Cerebellar cortex (tissue), 1 donor: Measurements from ENCODE around the gene NEDD4L.

Experiments
- DNase-seq: peaks from one replicate; pipeline ENCODE4 v3.0.0-alpha.2; 2015; ENCODE audit warnings: low spot score

The NEDD4L gene

DNA sequence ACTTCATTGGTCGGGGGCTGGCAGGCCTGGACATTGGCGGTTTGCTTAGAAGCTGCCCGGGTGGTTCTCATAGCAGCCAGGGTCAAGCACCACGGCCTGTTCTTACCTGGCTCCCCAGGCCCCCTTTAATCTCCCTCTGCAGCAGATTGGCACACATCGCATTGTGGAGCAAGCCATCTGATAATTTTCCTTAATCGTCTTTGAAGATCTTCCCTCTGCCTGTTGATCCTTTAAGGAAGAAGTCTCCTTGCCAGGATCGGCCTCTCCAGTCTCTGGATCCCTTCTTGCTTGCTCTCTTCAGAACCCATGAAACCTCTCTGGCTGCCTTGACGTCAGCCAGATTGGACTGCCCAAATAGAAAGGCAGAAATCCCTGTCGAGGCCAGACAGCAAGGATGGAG, 75.8 kb downstream of the NEDD4L start:
- DNase-seq: no peak

DNA sequence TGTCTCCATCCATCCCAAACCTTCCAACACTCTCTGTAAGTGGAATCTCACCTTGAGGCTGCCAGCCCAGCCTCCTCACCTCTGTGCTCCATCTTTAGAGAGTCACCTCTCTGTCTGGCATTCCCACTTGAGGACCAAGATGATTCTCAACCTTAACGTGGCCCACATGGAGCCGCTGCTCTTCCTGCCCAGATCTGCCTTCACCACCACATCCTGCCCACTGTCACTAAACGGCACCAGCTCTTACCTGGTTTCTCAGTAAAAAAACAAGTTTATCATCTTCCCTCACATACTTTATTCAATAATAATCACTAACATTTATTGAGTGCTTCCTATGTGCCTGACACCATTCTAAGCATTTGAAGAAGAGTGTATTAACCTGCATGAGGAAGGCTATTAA, 80.4 kb downstream of the NEDD4L start:
- DNase-seq: no peak

DNA sequence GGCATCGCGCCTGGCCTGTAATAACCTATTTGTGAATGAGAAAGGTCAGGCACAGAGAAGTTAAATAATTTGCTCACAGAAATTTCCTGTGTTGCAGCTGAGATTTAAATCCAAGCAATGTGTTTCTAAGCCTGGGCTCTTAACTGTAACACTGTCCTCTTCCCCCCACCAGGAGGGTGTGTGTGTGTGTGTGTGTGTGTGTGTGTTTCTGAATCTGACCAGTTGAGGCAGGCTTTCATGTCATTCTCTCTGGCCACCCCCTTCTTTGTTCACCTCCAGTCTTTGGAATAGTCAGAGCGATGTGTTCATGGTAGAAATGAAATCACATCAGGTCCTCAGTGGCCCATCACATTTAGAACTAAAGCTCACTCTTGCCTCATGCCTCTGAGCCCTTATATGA, 81.2 kb downstream of the NEDD4L start:
- DNase-seq: no peak

DNA sequence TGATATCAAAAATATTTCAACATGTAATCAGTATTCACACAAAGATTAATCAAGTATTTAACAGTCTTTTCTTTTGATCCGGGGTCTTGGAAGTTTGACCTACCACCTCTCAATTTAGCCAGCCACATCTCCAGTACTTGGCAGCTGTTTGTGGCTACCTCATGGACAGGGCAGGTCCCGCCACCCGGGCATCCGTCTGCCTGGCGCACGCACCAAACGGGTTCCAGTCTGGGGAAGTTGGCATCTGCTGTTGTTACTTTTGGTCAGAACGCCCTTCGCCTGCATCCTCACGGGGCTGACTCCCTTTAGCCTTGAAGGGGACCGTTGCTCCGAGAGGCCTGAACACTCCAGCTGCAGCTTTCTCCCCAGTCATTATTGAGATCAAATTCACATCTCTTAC, 81.7 kb downstream of the NEDD4L start:
- DNase-seq: no peak

DNA sequence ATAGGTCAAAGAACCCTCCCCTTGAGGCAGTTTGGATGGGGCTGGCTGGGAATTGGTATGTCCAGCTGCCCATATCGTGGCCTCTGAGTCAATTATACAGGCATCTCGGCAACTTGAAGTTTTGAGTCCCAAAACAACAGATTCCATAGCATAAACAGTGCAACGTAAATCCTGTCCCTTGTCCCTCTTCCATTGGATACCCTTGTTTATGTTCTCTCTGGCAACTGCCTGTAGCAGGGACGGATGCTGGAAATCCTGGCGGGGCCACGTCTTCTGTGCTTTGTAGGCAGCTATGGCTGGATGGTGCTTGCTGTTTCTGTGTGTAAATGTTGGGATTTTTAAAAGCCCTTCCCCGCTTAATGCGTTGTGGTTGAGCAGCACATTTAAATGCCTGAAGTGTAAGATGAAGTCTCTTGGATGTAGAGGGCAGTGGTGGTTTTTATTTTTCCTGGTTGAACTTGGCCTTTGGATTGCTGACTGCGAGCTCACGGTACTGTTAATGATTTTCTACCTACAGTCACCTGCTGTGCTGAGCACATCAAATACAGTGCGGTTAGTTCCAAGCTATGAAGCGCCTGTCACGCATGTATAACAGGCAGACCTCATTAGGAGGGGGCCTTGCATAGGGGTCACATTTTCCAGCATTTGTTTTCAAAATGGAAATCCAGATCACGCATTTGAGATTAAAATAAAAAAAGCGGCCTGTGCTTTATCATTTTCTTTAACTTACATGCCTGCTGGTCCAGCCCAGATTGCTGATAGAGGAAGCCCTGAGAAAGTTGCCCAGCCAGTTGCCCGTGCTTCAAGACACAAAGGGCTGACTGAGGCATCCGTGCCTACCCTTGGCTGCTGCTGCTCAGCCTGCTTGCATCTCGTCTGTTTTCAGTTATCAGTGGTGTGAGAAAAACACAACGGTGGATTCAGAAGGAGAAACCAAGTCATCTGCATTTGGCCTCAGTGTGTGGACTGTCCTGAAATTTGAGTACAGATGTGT, 84.7 kb downstream of the NEDD4L start:
- DNase-seq: no peak

DNA sequence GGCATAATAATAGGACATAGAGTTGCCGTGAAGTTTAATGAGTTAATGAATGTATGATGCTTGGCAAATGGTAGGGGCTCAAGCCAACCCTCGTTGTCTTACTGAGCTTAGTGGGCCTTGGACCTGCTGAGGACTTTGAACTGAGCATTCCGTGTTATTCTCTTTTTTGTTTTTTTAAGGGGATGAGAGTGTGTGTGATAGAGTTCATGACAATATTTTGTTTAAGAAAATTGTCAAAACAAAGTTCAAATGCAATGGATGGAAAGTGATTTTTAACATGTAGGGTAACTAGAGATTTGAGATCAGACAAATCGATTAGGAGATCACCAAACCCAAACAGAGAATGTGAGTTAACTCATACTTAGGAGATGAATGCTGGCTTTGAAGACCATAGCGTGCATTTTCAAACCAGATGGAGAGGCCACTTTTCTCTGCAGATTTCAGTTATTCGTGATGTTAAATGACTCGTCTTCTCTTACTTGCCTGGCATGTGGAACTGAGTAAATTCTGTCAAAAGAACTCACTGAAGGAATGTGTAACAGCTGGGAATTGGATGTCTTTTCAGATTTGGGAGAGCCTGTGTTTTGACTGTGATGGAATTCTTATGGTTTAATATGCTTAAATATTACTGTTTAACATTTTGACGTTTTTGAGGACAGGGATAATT, 88.7 kb downstream of the NEDD4L start:
- no peak for DNase-seq

DNA sequence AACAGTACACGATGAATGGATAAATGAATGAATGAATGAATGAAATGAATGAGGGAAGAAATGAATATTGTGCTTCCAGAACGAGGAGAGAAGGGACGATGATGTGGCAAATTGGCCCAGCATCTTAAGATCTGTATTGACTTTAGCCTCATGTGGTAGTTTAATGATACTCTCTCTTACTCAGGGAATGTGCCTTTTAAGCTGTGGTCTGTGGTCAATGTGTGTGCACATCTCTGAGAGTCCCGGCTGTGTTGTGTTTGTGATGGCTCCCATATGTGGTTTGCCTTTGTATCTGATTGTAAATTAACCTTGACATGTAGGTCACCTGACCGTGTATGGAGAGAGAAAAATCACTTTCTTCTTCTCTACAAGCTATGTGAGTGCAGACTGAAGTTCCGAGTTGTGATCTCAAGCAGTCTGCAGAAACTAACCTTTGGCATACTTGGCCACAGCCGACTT, 91.2 kb downstream of the NEDD4L start:
- DNase-seq: no peak

DNA sequence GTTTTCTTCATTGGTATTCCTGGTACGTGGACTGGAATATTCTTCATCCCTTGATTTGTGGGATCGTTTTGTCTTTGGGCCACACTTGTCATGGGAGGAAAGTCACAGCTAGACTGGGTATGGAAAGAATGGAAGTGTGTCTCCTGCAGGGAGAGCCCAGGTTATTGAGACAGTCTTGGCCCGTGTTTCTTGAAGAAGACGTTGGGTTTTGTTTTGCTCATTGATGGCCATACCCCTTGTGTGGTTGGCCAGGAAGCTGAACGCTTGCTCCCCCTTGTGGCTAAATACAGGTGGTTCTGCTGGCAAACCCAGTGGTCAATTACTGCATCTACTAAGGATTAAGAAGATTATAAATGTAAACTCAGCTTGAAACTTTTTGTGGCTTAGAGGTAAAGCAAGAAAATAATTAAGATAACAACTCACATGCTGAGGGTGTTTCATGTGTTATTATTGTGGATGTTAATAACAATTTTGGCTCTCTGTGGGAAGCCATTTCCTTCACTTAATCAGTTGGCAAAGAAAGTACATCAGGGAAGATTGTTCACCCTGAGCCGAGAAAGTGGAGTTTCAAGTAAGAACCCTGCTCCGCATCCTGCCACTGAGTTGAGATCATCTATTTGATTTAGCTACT, 91.8 kb downstream of the NEDD4L start:
- peak; percentile 68 for DNase-seq

DNA sequence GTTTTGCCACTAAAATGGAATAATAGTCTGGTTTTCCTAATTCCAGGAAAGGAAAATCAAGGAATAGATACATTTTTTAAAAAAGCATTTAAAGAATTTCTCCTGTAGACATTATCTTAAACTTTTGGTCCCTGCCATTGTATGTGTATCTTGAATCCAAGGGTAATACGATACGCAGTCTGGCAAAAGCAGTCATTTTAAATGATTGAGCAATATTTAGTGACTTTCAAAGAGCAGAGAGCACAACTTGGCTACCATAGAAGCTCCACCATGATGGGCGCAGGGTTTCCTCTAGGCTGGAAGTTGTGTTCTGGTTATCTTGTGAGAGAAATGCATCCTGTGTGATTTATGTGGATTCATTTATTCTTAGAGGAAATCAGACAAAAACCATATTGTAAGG, 92.9 kb downstream of the NEDD4L start:
- no peak for DNase-seq

DNA sequence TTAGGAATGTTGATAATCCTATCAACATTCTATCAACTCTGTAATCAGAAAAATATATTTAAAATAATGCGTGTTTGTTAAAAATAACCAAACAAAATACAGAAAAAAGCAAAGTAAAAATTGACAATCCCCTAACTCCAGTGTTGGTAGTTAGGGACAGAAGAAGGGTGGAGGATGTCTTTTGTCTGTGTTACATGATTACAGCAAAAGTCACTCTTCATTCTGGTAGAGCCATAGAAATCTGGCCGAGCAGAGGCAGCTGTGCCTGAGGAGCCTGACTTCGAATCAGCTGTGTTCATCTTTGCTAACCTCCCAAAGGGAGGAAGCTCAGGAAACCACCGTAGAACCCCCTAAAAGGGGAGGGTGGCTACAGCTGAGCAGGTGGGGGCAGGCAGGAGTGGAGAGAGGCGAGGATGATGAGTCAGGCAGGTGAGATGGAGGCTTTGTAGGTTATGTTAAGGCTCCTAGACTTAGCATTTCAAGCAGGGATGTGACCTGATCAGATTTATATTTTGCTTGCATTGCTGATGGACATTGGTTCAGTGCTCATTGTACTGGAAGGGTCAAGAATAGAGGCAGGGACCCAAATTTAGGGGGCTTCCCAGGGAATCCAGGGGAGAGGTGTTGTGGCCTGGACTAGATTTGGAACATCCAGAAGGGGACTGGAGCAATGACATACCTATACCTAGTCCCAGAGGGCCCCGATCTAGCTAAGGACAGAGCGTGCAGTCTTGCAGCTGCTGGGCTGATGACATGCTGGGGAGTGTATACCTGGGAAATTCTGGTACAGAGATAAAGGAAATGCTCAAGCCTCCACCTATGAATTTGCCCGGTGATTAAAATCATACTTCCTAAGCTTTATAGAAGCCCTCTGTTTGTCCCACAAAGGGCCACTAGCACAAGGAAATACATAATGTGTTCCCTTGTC, 95.7 kb downstream of the NEDD4L start:
- peak; percentile 25 for DNase-seq

DNA sequence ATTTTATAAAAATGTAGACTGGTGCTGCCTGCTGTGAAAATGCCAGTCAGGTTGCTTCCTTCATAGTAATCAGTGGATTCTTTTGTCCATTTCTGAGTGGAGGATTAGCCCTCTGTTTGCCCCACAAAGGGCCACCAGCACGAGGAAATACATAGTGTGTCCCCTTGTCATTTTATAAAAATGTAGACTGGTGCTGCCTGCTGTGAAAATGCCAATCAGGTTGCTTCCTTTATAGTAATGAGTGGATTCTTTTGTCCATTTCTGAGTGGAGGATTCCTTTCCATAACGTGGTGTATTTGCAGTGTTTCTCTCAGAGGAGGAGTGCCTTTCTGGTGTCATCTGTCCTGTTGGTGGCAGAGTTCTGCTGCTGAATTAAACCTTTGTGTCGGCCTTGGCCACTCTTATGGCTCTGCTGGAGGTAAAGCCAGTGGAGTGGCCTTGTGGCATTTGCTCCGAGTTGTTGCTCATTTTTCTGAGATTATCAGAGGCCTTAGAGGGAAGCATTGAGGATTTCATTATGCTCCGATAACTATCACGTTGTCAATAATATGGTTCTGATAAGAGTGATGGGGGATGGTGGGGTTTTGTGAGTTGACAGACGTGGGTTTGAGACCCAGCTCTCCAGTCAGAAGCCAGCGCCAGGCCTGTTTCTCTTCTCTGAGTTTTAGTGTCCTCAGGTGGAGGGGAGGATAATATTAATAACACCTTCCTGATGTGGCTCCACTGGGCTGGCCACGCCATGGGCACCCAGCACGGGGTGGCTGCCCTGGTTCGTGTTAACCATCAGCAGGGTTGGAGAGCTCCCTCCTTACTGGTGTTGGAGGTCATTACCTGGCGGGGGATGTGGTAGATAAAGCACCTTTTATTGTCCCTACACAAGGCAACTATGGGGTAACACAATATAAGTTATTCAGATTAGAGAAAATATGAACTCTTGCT, 96.6 kb downstream of the NEDD4L start:
- peak; percentile 84 for DNase-seq

DNA sequence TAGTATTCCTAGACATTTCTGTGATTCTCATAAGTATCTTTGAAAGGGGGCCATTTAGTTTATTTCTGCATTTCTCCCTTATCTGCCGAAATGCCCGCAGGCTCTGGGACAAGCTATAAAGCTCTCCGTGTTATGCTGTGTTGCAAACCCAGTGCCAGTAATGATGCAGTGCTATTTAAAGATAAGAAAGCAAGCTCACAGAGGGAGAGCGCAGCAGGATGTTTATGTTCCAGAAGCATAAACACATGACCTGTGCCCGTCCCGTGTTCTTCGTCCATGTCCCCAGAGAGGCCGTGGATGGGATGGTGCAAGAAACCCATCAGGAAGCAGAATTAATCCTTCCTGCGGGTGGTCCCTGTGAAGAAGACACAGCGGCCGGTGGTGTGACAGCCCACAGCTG, 99.4 kb downstream of the NEDD4L start:
- peak; percentile 49 for DNase-seq

DNA sequence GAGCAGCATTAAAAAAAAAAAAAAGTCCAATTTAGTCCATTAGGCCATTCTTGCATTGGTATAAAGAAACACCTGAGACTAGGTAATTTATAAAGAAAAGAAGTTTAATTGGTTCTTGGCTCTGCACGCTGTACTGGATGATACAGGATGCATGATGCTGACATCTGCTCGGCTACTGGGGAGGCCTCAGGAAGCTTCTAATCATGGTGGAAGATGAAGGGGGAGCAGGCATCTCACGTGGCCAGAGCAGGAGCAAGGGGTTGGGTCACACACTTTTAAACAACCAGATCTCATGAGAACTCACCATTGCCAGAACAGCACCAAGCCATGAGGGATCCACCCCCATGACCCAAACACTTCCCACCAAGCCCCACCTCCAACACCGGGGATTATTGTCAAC, 100.1 kb downstream of the NEDD4L start:
- DNase-seq: no peak

DNA sequence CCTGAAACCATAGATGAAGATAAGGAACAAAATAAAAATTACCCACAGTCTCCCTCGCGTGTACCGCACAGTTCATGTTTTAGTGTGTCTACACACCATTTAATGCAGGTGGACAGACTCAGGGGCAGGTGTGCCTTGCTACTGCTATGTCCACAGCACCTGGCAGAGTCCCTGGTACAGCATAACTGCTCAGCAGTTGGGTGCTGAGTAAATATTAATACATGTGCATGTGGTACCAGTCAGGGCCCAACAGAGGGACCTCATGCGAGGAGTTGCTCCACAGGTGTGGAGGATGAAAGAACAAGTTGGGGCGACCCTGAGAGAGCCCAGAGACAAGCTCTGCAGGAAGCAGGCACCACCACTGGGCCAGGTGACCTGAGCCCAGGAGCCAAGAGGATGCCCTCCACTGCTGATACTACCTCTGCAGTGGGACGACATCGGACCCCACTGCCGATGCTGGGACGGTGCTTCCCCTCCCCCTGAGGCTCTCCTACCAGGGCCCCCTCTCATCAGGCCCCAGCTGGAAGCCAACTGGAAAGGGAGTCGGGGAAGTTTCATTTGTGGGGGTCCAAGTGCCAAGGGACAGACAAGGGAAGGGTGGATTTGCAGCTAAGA, 100.8 kb downstream of the NEDD4L start:
- DNase-seq: no peak

DNA sequence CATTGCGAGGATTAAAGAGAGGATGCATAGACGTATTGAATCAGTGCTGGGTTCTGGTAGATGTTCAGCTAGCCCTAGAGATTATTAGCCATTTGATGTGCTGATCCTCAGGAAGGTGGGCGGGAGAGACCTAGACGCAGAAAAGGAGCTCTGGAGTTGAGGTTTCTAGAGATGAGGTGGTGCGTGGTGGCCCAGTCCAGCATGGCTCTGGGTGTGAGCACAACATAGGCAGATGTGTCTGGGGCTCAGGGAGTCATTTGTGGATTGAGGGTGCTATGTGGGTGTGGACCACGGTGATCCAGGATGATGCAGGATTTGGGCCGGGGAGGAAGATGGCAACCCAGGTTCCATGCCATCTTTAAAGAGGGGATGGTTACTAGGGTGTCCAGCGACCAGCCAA, 102.1 kb downstream of the NEDD4L start:
- DNase-seq: no peak

DNA sequence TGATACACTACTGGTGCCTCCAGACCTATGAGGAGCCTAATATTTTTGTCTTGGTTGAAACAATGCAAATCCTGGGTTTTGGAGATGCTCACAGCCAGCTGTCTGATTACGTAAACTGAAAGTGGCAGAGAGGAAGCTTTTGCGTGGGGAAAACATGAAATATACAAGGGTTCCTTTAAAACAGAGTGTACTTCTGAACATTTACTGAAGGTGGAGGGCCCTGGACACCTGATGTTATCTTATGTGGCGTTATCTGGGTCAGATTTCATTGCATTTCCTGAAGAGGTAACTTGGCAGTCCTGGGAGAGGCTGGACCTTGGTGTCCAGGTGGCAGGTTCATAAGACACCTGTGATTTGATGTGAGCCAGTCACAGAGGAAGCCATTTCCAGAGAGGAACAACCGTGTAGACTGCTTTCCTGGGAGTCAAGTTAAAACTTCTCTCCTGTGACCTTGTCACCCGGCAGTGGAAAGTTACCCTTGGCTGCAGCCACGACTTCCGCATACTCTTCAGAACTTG, 105.0 kb downstream of the NEDD4L start:
- DNase-seq: peak; percentile 50

DNA sequence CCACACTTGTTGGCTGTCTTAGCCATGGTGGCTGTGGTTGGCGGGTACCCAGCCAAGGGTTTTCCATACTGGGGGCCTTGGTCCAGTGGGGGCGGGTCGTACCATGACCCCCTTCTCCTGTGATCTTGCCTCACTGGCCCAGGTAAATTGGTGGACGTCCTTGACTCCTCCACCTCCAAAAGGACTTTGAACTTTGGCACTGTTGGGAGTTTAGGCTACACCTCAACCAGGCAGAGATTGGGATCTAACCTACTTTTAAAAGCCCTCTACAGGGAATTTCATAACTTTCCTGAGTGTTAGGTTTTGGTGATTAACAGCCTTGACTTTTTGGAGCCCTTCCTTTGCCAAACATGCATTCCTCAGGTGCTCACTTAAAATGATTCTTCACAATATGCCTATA, 106.7 kb downstream of the NEDD4L start:
- no peak for DNase-seq

DNA sequence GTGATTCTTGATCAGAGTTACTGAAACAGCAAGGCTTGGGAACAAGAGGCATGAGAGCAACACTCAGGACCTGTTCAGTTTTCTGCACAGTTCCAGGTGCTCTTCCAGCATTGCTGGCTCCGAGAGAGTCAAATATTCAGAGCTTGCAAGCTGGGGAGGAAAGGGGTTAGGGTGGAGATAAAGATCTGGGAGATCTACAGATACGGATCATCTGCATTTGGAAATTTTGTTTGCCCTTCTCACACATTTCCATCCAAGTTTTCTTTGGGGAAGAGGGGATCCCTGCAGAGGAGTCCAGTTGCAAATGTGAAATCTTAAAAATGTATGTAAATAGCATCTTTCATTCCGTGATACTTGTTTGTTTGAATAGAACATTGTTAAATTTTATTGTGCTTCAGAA, 108.2 kb downstream of the NEDD4L start:
- no peak for DNase-seq

DNA sequence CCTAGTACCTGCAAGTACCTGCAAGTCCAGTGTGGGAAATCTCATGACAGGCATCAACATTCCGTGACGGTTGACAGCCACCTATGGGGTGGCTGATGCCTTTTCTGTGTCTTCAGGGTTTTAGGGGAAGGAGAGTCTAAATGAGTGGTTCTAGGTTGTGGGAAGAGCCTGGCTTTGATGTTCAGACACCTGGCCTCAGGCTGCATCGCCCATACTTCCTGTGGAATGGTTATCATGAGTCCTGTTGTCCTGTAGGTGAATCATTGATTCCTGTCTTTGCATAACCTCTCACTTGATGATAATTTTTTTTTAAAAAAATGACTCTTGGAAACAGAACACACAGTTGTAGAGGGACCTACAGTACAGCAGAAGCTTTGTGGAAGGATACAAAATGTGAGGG, 108.9 kb downstream of the NEDD4L start:
- no peak for DNase-seq

DNA sequence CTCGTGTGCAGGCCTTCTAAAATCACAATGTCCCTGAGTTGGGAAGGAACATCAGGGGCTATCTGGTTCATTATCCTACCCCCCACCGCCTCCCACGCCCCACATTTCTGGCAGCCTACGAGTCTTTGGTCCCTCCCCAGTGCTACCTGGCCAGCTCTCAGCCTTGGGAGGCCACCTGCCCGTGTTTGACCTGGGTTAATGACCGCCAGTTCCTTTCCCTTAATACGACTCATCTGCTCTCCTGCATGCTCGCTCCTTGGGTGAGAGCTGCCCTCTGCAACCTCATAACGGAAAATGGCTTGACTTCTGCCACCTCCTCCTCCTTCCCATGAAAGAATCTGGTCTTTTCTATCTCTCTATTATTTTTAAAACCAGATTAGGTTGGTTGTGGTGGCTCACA, 112.5 kb downstream of the NEDD4L start:
- no peak for DNase-seq
